Astrocyte (in vitro differentiated cells and primary cell): ENCODE results near the gene STMND1. TPM values are rescaled to one million over a fixed set of nuclear protein-coding genes. Genes with fewer than 3 reads are reported as not detected.

ENCODE experiments used
- DNase-seq: peaks from one replicate; pipeline ENCODE4 v3.0.0-alpha.2; 2010; ENCODE audit warnings: low read depth
- FAIRE-seq: peaks from 2 replicates; lab custom pipeline; 2011; peaks lifted over from hg19 to GRCh38; lab: Jason Lieb, UNC
- H2AFZ ChIP-seq: 2 replicates; pipeline ENCODE4 v1.6.0; 2012; ENCODE audit warnings: low read depth, low read length, inconsistent platforms
- H3K27ac ChIP-seq: 2 replicates; pipeline ENCODE4 v1.5.1; 2011; ENCODE audit warnings: low read depth, low read length, inconsistent platforms
- H3K27me3 ChIP-seq: 2 replicates; pipeline ENCODE4 v1.6.0; 2011; ENCODE audit warnings: low read length, inconsistent platforms; ENCODE audit not compliant: insufficient read depth
- H3K36me3 ChIP-seq: 2 replicates; pipeline ENCODE4 v1.5.1; 2011; ENCODE audit warnings: low read length, inconsistent platforms; ENCODE audit not compliant: insufficient read depth
- H3K4me1 ChIP-seq: 2 replicates; pipeline ENCODE4 v1.5.1; 2011; ENCODE audit warnings: low read length, inconsistent platforms; ENCODE audit not compliant: insufficient read depth
- H3K4me2 ChIP-seq: 2 replicates; pipeline ENCODE4 v1.6.0; 2012; ENCODE audit warnings: low read length, inconsistent platforms
- H3K4me3 ChIP-seq: 2 replicates; pipeline ENCODE4 v1.5.1; 2011; ENCODE audit warnings: low read depth, mild to moderate bottlenecking, low read length, inconsistent platforms; ENCODE audit not compliant: insufficient read depth
- H3K79me2 ChIP-seq: 2 replicates; pipeline ENCODE4 v1.6.0; 2012; ENCODE audit warnings: mild to moderate bottlenecking, low read length, inconsistent platforms; ENCODE audit not compliant: insufficient read depth
- H3K9ac ChIP-seq: 2 replicates; pipeline ENCODE4 v1.6.0; 2012; ENCODE audit warnings: mild to moderate bottlenecking, low read length, inconsistent platforms
- H3K9me3 ChIP-seq: 2 replicates; pipeline ENCODE4 v1.5.1; 2012; ENCODE audit warnings: low read depth, mild to moderate bottlenecking, low read length, inconsistent platforms; ENCODE audit not compliant: insufficient read depth
- H4K20me1 ChIP-seq: 2 replicates; pipeline ENCODE4 v1.6.0; 2012; ENCODE audit warnings: low read length, inconsistent platforms; ENCODE audit not compliant: insufficient read depth
- H3K27ac Mint-ChIP-seq: one replicate; pipeline ENCODE4 v1.8.0; 2021; ENCODE audit warnings: mild to moderate bottlenecking, mixed read lengths; ENCODE audit not compliant: unreplicated experiment
- H3K27me3 Mint-ChIP-seq: one replicate; pipeline ENCODE4 v1.8.0; 2021; ENCODE audit warnings: low read depth, mixed read lengths; ENCODE audit not compliant: unreplicated experiment
- H3K36me3 Mint-ChIP-seq: one replicate; pipeline ENCODE4 v1.8.0; 2021; ENCODE audit warnings: low read depth, mixed read lengths; ENCODE audit not compliant: unreplicated experiment
- H3K4me1 Mint-ChIP-seq: one replicate; pipeline ENCODE4 v1.8.0; 2021; ENCODE audit warnings: low read depth, mixed read lengths; ENCODE audit not compliant: unreplicated experiment
- H3K4me3 Mint-ChIP-seq: one replicate; pipeline ENCODE4 v1.8.0; 2021; ENCODE audit warnings: mild to moderate bottlenecking, moderate library complexity, mixed read lengths; ENCODE audit not compliant: unreplicated experiment
- H3K9me3 Mint-ChIP-seq: one replicate; pipeline ENCODE4 v1.8.0; 2021; ENCODE audit warnings: mild to moderate bottlenecking, mixed read lengths; ENCODE audit not compliant: unreplicated experiment
- EZH2 ChIP-seq: IDR thresholded peaks from 2 replicates; pipeline ENCODE4 v1.6.1; 2012; ENCODE audit warnings: mild to moderate bottlenecking, low read length, inconsistent platforms; ENCODE audit not compliant: insufficient read depth
- total RNA-seq: library from RNA; stranded (reverse); gene quantifications from 2 replicates; pipeline ENCODE4 v1.2.1, GENCODE V29; 2021
- TF ChIP-seq, protein P1 (sequence below): IDR thresholded peaks from 2 replicates; pipeline ENCODE4 v1.5.1; 2011; ENCODE audit warnings: low read depth, mild to moderate bottlenecking, inconsistent platforms, low read length, moderate library complexity; ENCODE audit not compliant: insufficient read depth

Gene STMND1
- total RNA-seq, 1 donor from 2014 or later: 0.16 TPM

DNA sequence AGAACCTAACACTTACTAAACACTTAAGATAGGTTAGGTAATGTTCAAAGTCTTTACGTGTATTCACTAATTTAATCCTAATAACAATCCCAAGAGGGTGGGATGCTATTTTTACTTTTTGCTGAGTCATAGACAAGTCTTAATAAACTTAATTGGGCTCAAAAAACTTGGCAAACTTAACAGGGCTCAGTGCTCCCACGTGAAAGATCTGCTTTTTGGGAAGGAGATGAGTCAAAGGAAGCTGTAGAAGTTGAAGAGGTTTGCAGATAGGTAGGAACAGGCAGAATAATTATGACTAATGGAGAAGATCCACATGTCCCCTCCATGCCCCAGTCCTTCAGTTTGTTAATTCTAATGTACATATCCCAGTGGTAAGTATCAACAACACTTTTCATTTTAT, 44.5 kb upstream of the STMND1 start:
- Histone ChIP-seq H3K36me3 (no peaks in the 10 kb centered on the region), H3K4me3 (no peak overlapping the region), H3K79me2 (no peaks in the 10 kb centered on the region), H3K27ac (no peak overlapping the region), H3K4me1 (no peaks in the 10 kb centered on the region), H3K9ac (no peak overlapping the region), H3K9me3 (no peaks in the 10 kb centered on the region), H3K27me3 (no peaks in the 10 kb centered on the region), H3K4me2 (no peak overlapping the region), H2AFZ (no peak overlapping the region), H4K20me1 (no peaks in the 10 kb centered on the region)
- H3K27ac Mint-ChIP-seq: peak overlapping the region; percentile 58
- FAIRE-seq (peak; percentile 47), DNase-seq (peak; percentile 43)
- H3K4me3 Mint-ChIP-seq: no peak overlapping the region
- no peaks in the 10 kb centered on the region for H3K4me1 Mint-ChIP-seq
- TF ChIP-seq, protein P1, sequence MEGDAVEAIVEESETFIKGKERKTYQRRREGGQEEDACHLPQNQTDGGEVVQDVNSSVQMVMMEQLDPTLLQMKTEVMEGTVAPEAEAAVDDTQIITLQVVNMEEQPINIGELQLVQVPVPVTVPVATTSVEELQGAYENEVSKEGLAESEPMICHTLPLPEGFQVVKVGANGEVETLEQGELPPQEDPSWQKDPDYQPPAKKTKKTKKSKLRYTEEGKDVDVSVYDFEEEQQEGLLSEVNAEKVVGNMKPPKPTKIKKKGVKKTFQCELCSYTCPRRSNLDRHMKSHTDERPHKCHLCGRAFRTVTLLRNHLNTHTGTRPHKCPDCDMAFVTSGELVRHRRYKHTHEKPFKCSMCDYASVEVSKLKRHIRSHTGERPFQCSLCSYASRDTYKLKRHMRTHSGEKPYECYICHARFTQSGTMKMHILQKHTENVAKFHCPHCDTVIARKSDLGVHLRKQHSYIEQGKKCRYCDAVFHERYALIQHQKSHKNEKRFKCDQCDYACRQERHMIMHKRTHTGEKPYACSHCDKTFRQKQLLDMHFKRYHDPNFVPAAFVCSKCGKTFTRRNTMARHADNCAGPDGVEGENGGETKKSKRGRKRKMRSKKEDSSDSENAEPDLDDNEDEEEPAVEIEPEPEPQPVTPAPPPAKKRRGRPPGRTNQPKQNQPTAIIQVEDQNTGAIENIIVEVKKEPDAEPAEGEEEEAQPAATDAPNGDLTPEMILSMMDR: no peak
- no peak for TF ChIP-seq EZH2
- no peaks in the 10 kb centered on the region for H3K9me3 Mint-ChIP-seq
- peaks cover 4% of the 10 kb centered on the region for H3K27me3 Mint-ChIP-seq
- H3K36me3 Mint-ChIP-seq: no peaks in the 10 kb centered on the region

- H3K79me2 ChIP-seq: no peaks in the 10 kb centered on the region
- Mint-ChIP-seq H3K27me3 (peaks cover 4% of the 10 kb centered on the region), H3K4me1 (no peaks in the 10 kb centered on the region), H3K9me3 (no peaks in the 10 kb centered on the region), H3K4me3 (no peak overlapping the region), H3K36me3 (no peaks in the 10 kb centered on the region), H3K27ac (no peak overlapping the region)
- H3K36me3 ChIP-seq: no peaks in the 10 kb centered on the region
- H3K9me3 ChIP-seq: no peaks in the 10 kb centered on the region
- DNase-seq: no peak
- H3K27me3 ChIP-seq: no peaks in the 10 kb centered on the region
- H3K27ac ChIP-seq: no peak overlapping the region
- no peak overlapping the region for H3K4me3 ChIP-seq
- no peak overlapping the region for H3K9ac ChIP-seq
- FAIRE-seq: no peak
- H3K4me2 ChIP-seq: no peak overlapping the region
- TF ChIP-seq, protein P1: no peak
- TF ChIP-seq EZH2: no peak
- H2AFZ ChIP-seq: no peak overlapping the region
- H3K4me1 ChIP-seq: no peaks in the 10 kb centered on the region
- no peaks in the 10 kb centered on the region for H4K20me1 ChIP-seq
These were observed 43.3 kb upstream of the STMND1 start for GRCh38 chr6:17058550-17058949.

- FAIRE-seq: no peak
- Histone ChIP-seq H3K27ac (no peak overlapping the region), H3K4me3 (no peak overlapping the region), H3K9ac (no peak overlapping the region), H3K27me3 (no peaks in the 10 kb centered on the region), H3K4me2 (no peak overlapping the region), H3K9me3 (no peaks in the 10 kb centered on the region), H2AFZ (no peak overlapping the region), H3K4me1 (no peaks in the 10 kb centered on the region), H3K36me3 (no peaks in the 10 kb centered on the region), H4K20me1 (no peaks in the 10 kb centered on the region), H3K79me2 (no peaks in the 10 kb centered on the region)
- no peak overlapping the region for H3K4me3 Mint-ChIP-seq
- H3K9me3 Mint-ChIP-seq: no peaks in the 10 kb centered on the region
- no peak for TF ChIP-seq EZH2
- TF ChIP-seq, protein P1: no peak
- no peak for DNase-seq
- H3K27me3 Mint-ChIP-seq: peaks cover 2% of the 10 kb centered on the region
- H3K36me3 Mint-ChIP-seq: no peaks in the 10 kb centered on the region
- H3K27ac Mint-ChIP-seq: no peak overlapping the region
- no peaks in the 10 kb centered on the region for H3K4me1 Mint-ChIP-seq
These were observed 42.8 kb upstream of the STMND1 start for GRCh38 chr6:17059022-17059421.
